Effector memory CD8-positive, alpha-beta T cell (primary cell): ENCODE data around the gene ATXN7.
A peak's percentile ranks its signal among the peaks of the same experiment; 100 is the strongest.

Experiments
- ATAC-seq: fragments of 150-1000 bp; cut with Tn5 transposase; replicated peaks from 2 replicates; pipeline ENCODE4 v1.10.0; 2021; ENCODE audit warnings: mild to moderate bottlenecking, moderate library complexity
- DNase-seq, 3 experiments: peaks; one replicate each; pipeline ENCODE4 v3.0.0; 2021
- H3K27ac Mint-ChIP-seq, 2 donors: one replicate each; pipeline ENCODE4 v1.8.0; 2022; ENCODE audit warnings: mild to moderate bottlenecking in 2 of 2, mixed read lengths in 2 of 2, moderate library complexity in 2 of 2
- H3K27me3 Mint-ChIP-seq, 2 donors: one replicate each; pipeline ENCODE4 v1.8.0; 2022; ENCODE audit warnings: mixed read lengths in 2 of 2
- H3K36me3 Mint-ChIP-seq: one replicate; pipeline ENCODE4 v1.8.0; 2022; ENCODE audit warnings: mild to moderate bottlenecking, moderate library complexity, mixed read lengths; ENCODE audit not compliant: insufficient read depth
- H3K4me1 Mint-ChIP-seq, 2 donors: one replicate each; pipeline ENCODE4 v1.8.0; 2022; ENCODE audit warnings: low read depth in 2 of 2, mixed read lengths in 2 of 2
- H3K4me3 Mint-ChIP-seq, 2 donors: one replicate each; pipeline ENCODE4 v1.8.0; 2022; ENCODE audit warnings: mild to moderate bottlenecking in 2 of 2, mixed read lengths in 2 of 2, moderate library complexity in 2 of 2
- H3K9me3 Mint-ChIP-seq, 2 donors: one replicate each; pipeline ENCODE4 v1.8.0; 2022; ENCODE audit warnings: mixed read lengths in 2 of 2

ATXN7 gene

DNA sequence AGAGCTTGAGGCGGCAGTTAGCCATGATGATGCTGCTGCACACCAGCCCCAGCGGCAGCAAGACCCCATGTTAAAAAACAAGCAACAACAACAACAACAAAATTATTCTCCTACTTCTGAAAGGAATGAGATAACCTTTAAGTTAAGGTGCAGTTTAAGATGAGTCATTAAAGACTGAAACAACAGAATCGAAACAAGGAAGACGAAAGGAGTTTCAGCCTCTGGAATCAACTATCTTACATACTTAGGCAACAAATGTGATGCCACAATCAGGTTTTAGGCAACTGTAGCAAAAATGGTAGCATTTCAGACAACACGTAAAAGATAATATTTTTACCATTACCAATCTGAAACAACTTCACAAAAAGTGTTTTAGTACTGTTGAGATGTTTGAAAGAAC lies 36.3 kb downstream of the ATXN7 start:
- Mint-ChIP-seq H3K4me3 (no peak overlapping the region), H3K27ac (peak overlapping the region; percentile 6 to 16), H3K27me3 (no peaks in the 10 kb centered on the region), H3K4me1 (peaks cover 12 to 26% of the 10 kb centered on the region in 2 donors), H3K36me3 (peaks cover 24% of the 10 kb centered on the region), H3K9me3 (no peaks in the 10 kb centered on the region)
- ATAC-seq (no peak), DNase-seq (no peak)

DNA sequence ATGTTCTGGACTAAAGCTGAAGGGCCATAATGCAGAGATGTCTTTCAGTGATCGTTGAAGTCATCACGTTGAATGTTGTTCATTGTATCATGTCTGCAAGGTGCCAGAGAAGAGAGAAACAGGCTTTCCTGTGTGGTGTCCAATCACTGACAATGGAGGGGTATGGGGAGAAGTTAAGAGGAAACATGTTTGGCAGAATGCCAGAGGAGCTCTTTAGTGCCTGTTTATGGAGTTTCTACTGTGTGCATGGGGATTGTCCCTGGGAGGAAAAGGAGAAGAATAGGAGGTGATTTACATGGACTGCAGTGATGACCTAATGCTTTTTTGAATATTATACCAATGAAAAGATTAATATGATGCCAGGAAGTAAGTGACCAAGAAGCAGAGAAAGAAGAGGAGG lies 36.8 kb downstream of the ATXN7 start:
- Mint-ChIP-seq H3K4me3 (no peak overlapping the region), H3K27ac (peak overlapping the region; percentile 6 to 16), H3K9me3 (no peaks in the 10 kb centered on the region), H3K27me3 (no peaks in the 10 kb centered on the region), H3K36me3 (peaks cover 24% of the 10 kb centered on the region), H3K4me1 (peaks cover 11 to 22% of the 10 kb centered on the region in 2 donors)
- ATAC-seq (no peak), DNase-seq (no peak)

DNA sequence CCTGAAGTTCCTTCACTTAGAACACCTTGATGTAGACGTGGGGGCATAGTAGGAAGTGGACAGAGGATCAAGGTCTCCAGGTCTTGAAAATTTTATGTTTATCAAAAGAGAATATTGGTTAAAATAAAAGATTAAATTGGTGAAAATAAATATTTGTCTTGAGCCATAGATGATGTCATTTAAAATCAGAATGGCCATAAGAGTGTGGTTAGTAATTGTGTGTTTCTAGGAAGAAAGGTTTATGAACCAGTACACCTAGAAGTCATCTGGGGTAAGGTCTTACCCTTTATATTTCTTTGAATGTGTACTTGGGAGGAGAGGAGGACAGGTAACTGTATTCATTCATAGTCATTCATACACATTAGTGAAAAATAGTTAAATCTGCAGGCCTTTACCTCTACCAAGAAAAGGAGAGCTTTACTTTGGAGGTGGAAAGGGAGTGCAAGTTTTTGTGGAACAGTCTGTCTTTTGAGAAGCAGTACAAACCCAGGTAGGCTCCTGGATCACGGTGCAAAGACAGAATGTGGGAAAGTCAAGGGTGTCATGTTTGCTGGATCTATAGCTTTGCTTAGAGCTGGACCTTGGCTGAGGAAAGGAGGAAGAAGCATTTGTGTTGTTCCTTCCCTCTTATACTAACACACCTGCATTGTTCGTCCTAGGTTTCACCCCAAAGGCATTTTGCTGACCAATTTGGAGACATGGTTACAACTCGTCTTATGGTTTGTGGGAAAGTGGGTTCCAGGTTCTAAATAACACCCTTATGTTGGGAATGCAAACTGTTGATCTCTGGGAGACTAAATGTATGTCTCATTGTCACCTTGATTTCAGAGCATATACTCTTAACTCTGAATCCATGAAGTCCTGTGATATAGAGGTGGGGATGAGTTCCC lies 42.3 kb downstream of the ATXN7 start:
- DNase-seq (no peak), ATAC-seq (no peak)
- no peaks in the 10 kb centered on the region for H3K9me3 Mint-ChIP-seq
- H3K4me3 Mint-ChIP-seq: no peak overlapping the region
- no peaks in the 10 kb centered on the region for H3K27me3 Mint-ChIP-seq
- peaks cover 3 to 11% of the 10 kb centered on the region in 2 donors for H3K4me1 Mint-ChIP-seq
- H3K27ac Mint-ChIP-seq: peak overlapping the region; percentile 3 to 16
- peaks cover 11% of the 10 kb centered on the region for H3K36me3 Mint-ChIP-seq

DNA sequence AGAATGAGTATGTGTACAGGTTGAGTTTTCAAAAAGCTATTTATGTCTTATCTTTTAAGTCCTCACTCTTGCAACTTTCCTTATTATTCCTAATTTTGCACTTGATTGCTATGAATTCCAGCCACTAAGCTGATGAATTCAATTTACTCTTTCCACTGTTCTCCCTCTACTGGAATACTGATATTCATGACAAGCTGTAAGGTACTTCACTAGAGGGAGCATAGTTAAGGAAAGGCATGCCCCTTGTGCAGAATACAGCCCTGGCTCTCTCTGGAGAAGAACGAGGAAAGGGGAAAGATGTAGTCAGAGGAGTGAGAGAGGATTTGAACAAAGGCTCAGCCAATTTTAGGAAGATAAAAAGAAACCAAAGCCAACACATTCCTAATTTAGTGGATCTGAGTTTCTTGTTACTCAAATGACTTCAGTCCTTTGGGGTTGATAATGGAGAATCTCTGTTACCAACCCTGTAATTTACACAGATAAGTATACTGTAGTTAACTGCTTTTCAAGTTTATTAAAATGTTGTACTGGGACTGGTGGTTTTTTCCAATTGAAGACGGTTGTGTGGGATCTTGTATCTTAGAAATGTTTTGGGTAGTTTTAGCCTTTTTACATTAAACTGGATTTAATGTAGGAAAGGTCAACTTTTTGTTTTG lies 44.5 kb downstream of the ATXN7 start:
- Mint-ChIP-seq H3K36me3 (peaks cover 17% of the 10 kb centered on the region), H3K27ac (peak overlapping the region; percentile 69 to 83), H3K9me3 (no peaks in the 10 kb centered on the region), H3K4me3 (no peak overlapping the region), H3K27me3 (no peaks in the 10 kb centered on the region), H3K4me1 (peaks cover 8 to 18% of the 10 kb centered on the region in 2 donors)
- DNase-seq: no peak
- no peak for ATAC-seq

DNA sequence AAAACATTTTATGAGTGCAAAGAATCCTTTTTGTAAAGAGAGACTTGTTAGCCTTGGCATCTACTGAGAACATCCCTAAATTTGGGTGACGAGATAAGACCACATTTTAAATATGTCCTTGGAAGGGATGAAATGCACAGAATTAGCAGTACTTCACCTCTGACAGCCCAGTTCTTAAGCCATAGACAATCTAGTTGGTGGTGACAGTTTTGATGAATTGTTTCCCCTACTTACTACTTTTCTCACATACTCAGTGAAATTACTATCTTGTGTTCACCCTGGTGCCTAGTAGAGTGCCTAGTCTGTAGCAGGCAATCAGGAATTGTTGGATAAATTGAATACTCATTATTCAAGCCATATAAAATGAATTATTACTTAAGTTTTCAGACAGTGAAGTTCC lies 45.1 kb downstream of the ATXN7 start:
- H3K4me1 Mint-ChIP-seq: peaks cover 12 to 22% of the 10 kb centered on the region in 2 donors
- H3K36me3 Mint-ChIP-seq: peaks cover 18% of the 10 kb centered on the region
- ATAC-seq: no peak
- peak overlapping the region; percentile 69 to 83 for H3K27ac Mint-ChIP-seq
- no peak for DNase-seq
- no peaks in the 10 kb centered on the region for H3K27me3 Mint-ChIP-seq
- H3K9me3 Mint-ChIP-seq: no peaks in the 10 kb centered on the region
- H3K4me3 Mint-ChIP-seq: no peak overlapping the region

DNA sequence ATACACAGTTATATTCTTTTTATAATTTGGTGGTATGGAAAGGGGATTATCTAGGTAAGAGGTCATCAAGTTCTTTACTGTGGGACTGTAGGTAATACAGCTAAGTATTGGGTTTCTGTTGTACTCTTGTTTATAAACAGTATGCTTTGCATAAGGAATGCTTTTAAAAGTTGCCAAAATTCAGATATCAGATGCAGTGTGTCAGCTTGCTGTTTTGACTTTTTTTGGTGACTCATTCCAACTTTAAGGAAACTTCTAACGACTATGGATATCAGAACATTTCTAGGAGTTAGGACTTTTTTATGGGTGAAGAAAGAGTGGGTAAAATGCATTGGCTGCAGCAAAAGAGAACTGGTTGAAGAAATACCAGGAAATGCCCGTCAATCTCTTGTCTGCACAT lies 45.8 kb downstream of the ATXN7 start:
- DNase-seq (no peak), ATAC-seq (no peak)
- Mint-ChIP-seq H3K27ac (peak overlapping the region in 1 of 2 donors; percentile 83), H3K27me3 (no peaks in the 10 kb centered on the region), H3K36me3 (peaks cover 18% of the 10 kb centered on the region), H3K4me3 (no peak overlapping the region), H3K4me1 (peaks cover 12 to 25% of the 10 kb centered on the region in 2 donors), H3K9me3 (no peaks in the 10 kb centered on the region)

DNA sequence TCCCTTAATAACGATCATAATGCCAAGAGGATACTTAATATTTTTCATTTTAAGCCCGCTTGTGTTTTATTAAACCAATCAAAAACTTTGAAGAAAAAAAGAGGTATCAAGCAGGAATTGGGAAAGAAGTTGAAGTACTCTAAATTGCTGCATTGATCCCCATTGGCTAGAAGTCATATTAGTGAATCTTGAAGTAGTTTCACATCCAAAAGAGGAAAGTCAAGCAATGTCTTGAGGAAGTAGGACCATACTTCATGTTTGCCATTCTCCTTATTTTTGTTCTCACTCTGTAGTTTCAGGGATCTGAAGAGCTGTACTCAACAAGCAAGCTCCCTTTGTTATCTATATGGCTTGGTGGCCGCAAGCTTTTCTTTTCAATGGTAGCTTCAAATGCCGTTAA lies 46.3 kb downstream of the ATXN7 start:
- H3K4me1 Mint-ChIP-seq: peaks cover 15 to 29% of the 10 kb centered on the region in 2 donors
- peak overlapping the region in 1 of 2 donors; percentile 93 for H3K27ac Mint-ChIP-seq
- H3K36me3 Mint-ChIP-seq: peaks cover 20% of the 10 kb centered on the region
- H3K9me3 Mint-ChIP-seq: no peaks in the 10 kb centered on the region
- peak overlapping the region in 1 of 2 donors; percentile 90 for H3K4me3 Mint-ChIP-seq
- no peaks in the 10 kb centered on the region for H3K27me3 Mint-ChIP-seq
- ATAC-seq (no peak), DNase-seq (no peak)

DNA sequence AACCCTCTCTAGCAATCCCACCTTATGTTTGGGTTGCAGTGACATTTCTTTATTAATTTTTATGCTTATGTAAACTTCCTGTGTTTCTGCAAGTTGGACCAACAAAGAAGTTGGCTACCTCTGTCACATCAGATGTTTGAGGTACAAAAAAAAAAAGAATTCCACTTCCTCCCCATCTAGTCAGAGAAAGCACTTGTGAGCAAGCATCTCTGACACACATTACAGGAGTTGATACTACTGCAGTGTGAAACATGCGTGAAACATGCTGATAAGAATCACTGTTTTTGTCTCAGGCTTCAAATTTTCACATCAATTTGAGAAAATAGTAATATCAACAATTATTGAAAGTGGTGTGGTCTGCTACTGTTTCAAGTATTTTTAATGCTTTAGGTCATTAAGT lies 47.2 kb downstream of the ATXN7 start:
- DNase-seq (peak in 2 of 3 experiments; percentile 3 to 5), ATAC-seq (peak; percentile 29)
- Mint-ChIP-seq H3K36me3 (peaks cover 24% of the 10 kb centered on the region), H3K4me1 (peaks cover 15 to 29% of the 10 kb centered on the region in 2 donors), H3K27me3 (no peaks in the 10 kb centered on the region), H3K27ac (peak overlapping the region; percentile 87 to 93), H3K9me3 (no peaks in the 10 kb centered on the region), H3K4me3 (peak overlapping the region; percentile 87 to 90)

DNA sequence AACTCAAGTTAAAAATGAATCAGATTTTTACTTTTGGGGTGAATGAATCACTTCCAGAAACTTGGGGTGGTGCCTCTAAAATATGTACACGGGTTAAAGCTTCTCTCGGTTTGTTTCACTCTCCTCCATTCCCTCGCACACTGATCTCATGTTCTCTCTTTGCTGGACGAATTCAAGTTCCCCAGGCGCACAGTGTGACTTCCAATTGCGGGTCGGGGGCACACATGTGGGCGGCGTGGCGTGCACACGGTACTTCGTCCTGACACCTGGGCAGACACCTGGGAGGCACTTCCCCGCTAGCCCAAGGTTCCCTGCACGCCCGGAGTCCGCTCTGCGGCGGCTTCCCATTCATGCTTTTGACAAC lies 47.8 kb downstream of the ATXN7 start:
- H3K27me3 Mint-ChIP-seq: no peaks in the 10 kb centered on the region
- peaks cover 28% of the 10 kb centered on the region for H3K36me3 Mint-ChIP-seq
- H3K4me3 Mint-ChIP-seq: peak overlapping the region; percentile 87 to 90
- H3K9me3 Mint-ChIP-seq: no peaks in the 10 kb centered on the region
- ATAC-seq (peak; percentile 12), DNase-seq (no peak)
- H3K27ac Mint-ChIP-seq: peak overlapping the region; percentile 87 to 93
- H3K4me1 Mint-ChIP-seq: peaks cover 15 to 34% of the 10 kb centered on the region in 2 donors

DNA sequence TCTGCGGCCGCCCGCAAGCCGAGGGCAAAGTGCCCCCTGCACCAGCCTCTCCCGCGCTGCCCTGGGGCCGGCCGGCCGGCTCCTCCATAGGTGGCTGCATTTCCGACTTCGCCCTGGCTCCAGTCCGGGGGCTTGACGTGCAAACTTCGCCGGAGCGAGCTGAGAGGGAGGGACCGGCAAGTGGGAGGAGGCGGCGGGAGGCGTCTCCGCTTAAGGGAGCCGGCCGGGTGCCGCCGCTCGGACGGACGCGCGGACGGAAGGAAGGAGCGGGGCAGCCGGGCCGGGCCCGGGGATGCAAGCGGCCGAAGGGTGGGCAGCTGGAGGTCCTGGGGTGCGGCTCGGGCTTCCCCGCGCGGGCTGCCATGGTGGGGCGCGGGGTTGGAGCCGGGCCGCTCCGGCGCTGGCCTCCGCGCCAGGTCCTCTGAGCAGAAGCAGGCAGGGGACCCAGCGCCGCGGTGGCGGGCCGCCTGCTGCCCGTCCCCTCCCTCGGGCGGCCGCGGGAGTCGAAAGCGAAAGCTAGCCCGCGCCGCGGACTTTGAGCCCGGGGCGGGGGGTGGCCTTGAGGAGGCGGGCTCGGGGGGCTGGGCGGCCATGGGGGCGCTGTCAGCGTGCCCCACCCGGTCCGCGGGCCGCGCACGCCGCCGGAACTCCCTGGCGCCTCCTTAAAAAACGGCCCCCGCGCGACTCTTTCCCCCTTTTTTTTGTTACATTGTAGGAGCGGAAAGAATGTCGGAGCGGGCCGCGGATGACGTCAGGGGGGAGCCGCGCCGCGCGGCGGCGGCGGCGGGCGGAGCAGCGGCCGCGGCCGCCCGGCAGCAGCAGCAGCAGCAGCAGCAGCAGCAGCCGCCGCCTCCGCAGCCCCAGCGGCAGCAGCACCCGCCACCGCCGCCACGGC lies 48.5 kb downstream of the ATXN7 start, which contains the start of gene SCAANT1:
SCAANT1 (minus strand) TSS at position 511 of the 895 bp plus-strand sequence.
- Mint-ChIP-seq H3K27me3 (no peaks in the 10 kb centered on the region), H3K27ac (peak within 1 kb of the TSS; percentile 89 to 93), H3K36me3 (peaks cover 35% of the 10 kb centered on the region), H3K9me3 (no peaks in the 10 kb centered on the region), H3K4me3 (peak within 1 kb of the TSS; percentile 87 to 90), H3K4me1 (peaks cover 15 to 35% of the 10 kb centered on the region in 2 donors)
- DNase-seq (peak; percentile 73 to 78 (median 73)), ATAC-seq (peak; percentile 66)

DNA sequence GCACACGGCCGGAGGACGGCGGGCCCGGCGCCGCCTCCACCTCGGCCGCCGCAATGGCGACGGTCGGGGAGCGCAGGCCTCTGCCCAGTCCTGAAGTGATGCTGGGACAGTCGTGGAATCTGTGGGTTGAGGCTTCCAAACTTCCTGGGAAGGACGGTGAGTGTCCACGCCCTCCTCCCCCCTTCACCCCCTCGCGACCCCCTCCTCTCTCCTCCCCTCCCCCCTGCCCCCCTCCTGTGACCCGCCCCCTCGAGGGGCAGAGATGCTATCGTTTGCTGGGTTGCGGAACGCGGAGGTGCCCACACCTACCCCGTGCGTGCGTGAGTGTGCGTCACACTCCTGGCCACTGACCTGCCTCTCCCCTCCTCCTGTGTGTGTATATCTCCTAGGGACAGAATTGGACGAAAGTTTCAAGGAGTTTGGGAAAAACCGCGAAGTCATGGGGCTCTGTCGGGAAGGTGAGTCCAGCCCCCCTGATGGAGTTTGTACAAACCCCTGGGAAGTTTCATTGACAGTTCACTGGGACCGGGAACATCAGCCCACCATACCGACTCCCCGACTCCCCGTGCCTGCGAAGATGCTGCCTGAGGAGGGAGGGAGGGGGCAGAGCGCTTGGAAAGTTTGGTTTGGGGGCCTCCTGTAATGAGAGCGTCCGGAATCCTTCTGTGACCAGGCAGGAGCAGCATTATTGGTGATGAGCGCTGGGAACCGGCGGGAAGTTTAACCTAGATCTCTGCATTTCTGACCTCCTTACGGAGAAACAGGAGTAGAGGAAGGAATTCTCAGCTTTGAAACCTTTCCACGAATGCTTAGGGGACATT lies 49.3 kb downstream of the ATXN7 start:
- Mint-ChIP-seq H3K4me3 (peak overlapping the region; percentile 87 to 90), H3K9me3 (no peaks in the 10 kb centered on the region), H3K27ac (peak overlapping the region; percentile 89 to 93), H3K36me3 (peaks cover 37% of the 10 kb centered on the region), H3K4me1 (peaks cover 20 to 41% of the 10 kb centered on the region in 2 donors), H3K27me3 (no peaks in the 10 kb centered on the region)
- ATAC-seq: peak; percentile 30
- peak; percentile 3 to 42 (median 33) for DNase-seq

DNA sequence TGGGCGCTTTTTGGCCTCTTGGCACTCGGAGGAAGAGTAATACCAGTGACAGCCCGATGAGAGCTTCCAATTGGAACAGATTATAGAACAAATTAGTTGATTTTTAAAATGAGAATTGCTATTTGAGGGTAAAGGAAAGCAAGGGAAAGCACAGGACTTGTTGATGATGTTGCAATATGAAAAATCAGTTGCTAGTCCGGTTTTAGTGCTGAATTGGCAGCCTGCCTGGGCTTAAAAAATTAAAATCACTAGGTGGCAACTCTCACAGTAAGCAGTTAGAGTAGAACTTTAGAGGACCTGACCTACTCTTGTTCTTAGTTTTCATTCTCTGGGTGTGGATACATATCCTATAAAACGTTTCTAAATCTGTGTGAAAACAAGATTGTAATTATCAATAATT lies 50.6 kb downstream of the ATXN7 start:
- ATAC-seq (no peak), DNase-seq (no peak)
- Mint-ChIP-seq H3K27ac (peak overlapping the region; percentile 23 to 93), H3K4me1 (peaks cover 25 to 52% of the 10 kb centered on the region in 2 donors), H3K4me3 (peak overlapping the region in 1 of 2 donors; percentile 90), H3K9me3 (no peaks in the 10 kb centered on the region), H3K27me3 (no peaks in the 10 kb centered on the region), H3K36me3 (peaks cover 44% of the 10 kb centered on the region)
